Prostate gland (tissue), 2 donors: Measurements from ENCODE around the gene PSMC2.

Experiments used
- POLR2A ChIP-seq: fragments of 450-650 bp; IDR thresholded peaks from one replicate; pipeline ENCODE4 v1.6.1; 2016; ENCODE audit warnings: antibody characterized with exemption, mild to moderate bottlenecking
- TF ChIP-seq, protein P1 (sequence below), 4 experiments: fragments of 200-600 bp in 2 of 4; fragments of 450-650 bp in 2 of 4; sonication (generic) in 2 of 4; IDR thresholded peaks; 1 replicate in 3 of 4; 2 replicates in 1 of 4; pipeline ENCODE4 v1.5.1; 2016 to 2019; ENCODE audit warnings: antibody characterized with exemption in 4 of 4, mild to moderate bottlenecking in 2 of 4, moderate library complexity in 2 of 4

DNA sequence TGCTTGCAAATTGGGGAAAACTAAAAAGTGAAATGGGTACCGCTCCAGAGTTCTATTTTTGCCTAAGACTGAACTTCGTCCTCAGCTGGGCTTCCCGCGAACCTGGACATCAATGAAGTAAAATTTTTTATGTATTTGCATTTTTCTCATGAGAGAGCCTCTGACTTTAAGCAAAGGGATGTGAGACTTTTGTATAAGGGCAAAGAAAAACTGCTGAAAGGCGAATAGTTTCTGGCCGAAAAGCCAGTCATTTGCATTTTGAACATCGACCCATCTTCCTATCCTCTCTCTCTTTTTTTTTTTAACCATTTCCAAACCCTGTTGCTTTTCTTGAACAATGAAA is 49.6 kb upstream of the PSMC2 start:
- TF ChIP-seq POLR2A = no peak
- TF ChIP-seq, protein P1, sequence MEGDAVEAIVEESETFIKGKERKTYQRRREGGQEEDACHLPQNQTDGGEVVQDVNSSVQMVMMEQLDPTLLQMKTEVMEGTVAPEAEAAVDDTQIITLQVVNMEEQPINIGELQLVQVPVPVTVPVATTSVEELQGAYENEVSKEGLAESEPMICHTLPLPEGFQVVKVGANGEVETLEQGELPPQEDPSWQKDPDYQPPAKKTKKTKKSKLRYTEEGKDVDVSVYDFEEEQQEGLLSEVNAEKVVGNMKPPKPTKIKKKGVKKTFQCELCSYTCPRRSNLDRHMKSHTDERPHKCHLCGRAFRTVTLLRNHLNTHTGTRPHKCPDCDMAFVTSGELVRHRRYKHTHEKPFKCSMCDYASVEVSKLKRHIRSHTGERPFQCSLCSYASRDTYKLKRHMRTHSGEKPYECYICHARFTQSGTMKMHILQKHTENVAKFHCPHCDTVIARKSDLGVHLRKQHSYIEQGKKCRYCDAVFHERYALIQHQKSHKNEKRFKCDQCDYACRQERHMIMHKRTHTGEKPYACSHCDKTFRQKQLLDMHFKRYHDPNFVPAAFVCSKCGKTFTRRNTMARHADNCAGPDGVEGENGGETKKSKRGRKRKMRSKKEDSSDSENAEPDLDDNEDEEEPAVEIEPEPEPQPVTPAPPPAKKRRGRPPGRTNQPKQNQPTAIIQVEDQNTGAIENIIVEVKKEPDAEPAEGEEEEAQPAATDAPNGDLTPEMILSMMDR (IDR thresholded peaks at IDR 0.05) = no peak
